ENCODE measurements around the gene HECW1.
"Not testable (repeated sequence)": the region's sequence is repeated elsewhere in the genome, so short reads cannot be mapped to it uniquely, and the experiment has no call there.

HECW1 gene

GRCh38 chr7:43481902-43482678 is 369.6 kb downstream of the HECW1 start:
- no peak for DNase-seq

GRCh38 chr7:43482679-43483252 is 370.3 kb downstream of the HECW1 start:
- DNase-seq = no peak

GRCh38 chr7:43484678-43485395 is 372.4 kb downstream of the HECW1 start:
- DNase-seq = no peak

- DNase-seq = no peak
Observed at GRCh38 chr7:43485580-43485979, 373.1 kb downstream of the HECW1 start.

- not testable (repeated sequence) for DNase-seq
Observed at GRCh38 chr7:43486008-43486407, 373.6 kb downstream of the HECW1 start.

- no peak for DNase-seq
Observed at GRCh38 chr7:43486634-43487033, 374.2 kb downstream of the HECW1 start.

- no peak for DNase-seq
Observed at GRCh38 chr7:43487731-43488073, 375.3 kb downstream of the HECW1 start.

GRCh38 chr7:43489257-43489656 is 376.8 kb downstream of the HECW1 start:
- DNase-seq = no peak

- no peak for DNase-seq
Observed at GRCh38 chr7:43490016-43490415, 377.6 kb downstream of the HECW1 start.

GRCh38 chr7:43491123-43491522 is 378.7 kb downstream of the HECW1 start:
- no peak for DNase-seq

GRCh38 chr7:43491984-43492383 is 379.5 kb downstream of the HECW1 start:
- no peak for DNase-seq

- DNase-seq = no peak
Observed at GRCh38 chr7:43492896-43493295, 380.4 kb downstream of the HECW1 start.

GRCh38 chr7:43495572-43495971 is 383.1 kb downstream of the HECW1 start:
- DNase-seq = no peak

- no peak for DNase-seq
Observed at GRCh38 chr7:43496596-43496995, 384.1 kb downstream of the HECW1 start.

GRCh38 chr7:43501870-43502269 is 389.4 kb downstream of the HECW1 start:
- no peak for DNase-seq

GRCh38 chr7:43502941-43503340 is 390.5 kb downstream of the HECW1 start:
- no peak for DNase-seq

- DNase-seq = no peak
Observed at GRCh38 chr7:43505412-43505811, 393.0 kb downstream of the HECW1 start.

GRCh38 chr7:43506460-43506859 is 394.0 kb downstream of the HECW1 start:
- no peak for DNase-seq

GRCh38 chr7:43508461-43508860 is 396.0 kb downstream of the HECW1 start:
- no peak for DNase-seq

GRCh38 chr7:43509906-43510305 is 397.5 kb downstream of the HECW1 start:
- DNase-seq = no peak

- DNase-seq = no peak
Observed at GRCh38 chr7:43511029-43511428, 398.6 kb downstream of the HECW1 start.

- DNase-seq = no peak
Observed at GRCh38 chr7:43511769-43512515, 399.5 kb downstream of the HECW1 start.

GRCh38 chr7:43513251-43513650 is 400.8 kb downstream of the HECW1 start:
- DNase-seq = no peak

Data from bone marrow (tissue), 2 donors.